NK-92 (cell line): Measurements from ENCODE around the gene ZBTB37.
"Not testable (repeated sequence)": the region's sequence is repeated elsewhere in the genome, so short reads cannot be mapped to it uniquely, and the experiment has no call there.

Source experiments
- DNase-seq: peaks from one replicate; lab custom pipeline; 2025; ENCODE audit not compliant: unreplicated experiment; lab: John Stamatoyannopoulos, UW

The ZBTB37 gene

GRCh38 chr1:173864179-173864867 lies 3.9 kb upstream of the ZBTB37 start:
- no peak for DNase-seq

- DNase-seq: no peak
Observed at GRCh38 chr1:173865468-173866164, 2.6 kb upstream of the ZBTB37 start.

GRCh38 chr1:173866413-173867115 lies 1.6 kb upstream of the ZBTB37 start:
- DNase-seq: no peak

GRCh38 chr1:173867141-173867752 lies 933 bp upstream of the ZBTB37 start:
- no peak for DNase-seq

GRCh38 chr1:173867753-173868265 lies 371 bp upstream of the ZBTB37 start, which contains the start of gene GAS5:
GAS5 (minus strand) TSS chr1:173867989.
- DNase-seq: peak; percentile 96

- no peak for DNase-seq
Observed at GRCh38 chr1:173869021-173869359, 810 bp downstream of the ZBTB37 start.

GRCh38 chr1:173870252-173871075 lies 2.3 kb downstream of the ZBTB37 start:
- no peak for DNase-seq

GRCh38 chr1:173871091-173871490 lies 2.9 kb downstream of the ZBTB37 start:
- no peak for DNase-seq

- no peak for DNase-seq
Observed at GRCh38 chr1:173871500-173871899, 3.3 kb downstream of the ZBTB37 start.

- DNase-seq: no peak
Observed at GRCh38 chr1:173876732-173877131, 8.6 kb downstream of the ZBTB37 start.

GRCh38 chr1:173878251-173878650 lies 10.1 kb downstream of the ZBTB37 start:
- no peak for DNase-seq

- not testable (repeated sequence) for DNase-seq
Observed at GRCh38 chr1:173881117-173881516, 12.9 kb downstream of the ZBTB37 start.

GRCh38 chr1:173884701-173885100 lies 16.5 kb downstream of the ZBTB37 start:
- no peak for DNase-seq

- DNase-seq: no peak
Observed at GRCh38 chr1:173886746-173887611, 18.8 kb downstream of the ZBTB37 start.

- DNase-seq: no peak
Observed at GRCh38 chr1:173887627-173888026, 19.4 kb downstream of the ZBTB37 start.

GRCh38 chr1:173888749-173889148 lies 20.6 kb downstream of the ZBTB37 start:
- no peak for DNase-seq

GRCh38 chr1:173889885-173890284 lies 21.7 kb downstream of the ZBTB37 start:
- no peak for DNase-seq

GRCh38 chr1:173893611-173894010 lies 25.4 kb downstream of the ZBTB37 start:
- DNase-seq: no peak

GRCh38 chr1:173894189-173894588 lies 26.0 kb downstream of the ZBTB37 start:
- DNase-seq: no peak

GRCh38 chr1:173900427-173900826 lies 32.2 kb downstream of the ZBTB37 start:
- no peak for DNase-seq
